Lower leg skin (tissue), 4 donors: Measurements from ENCODE around the gene SMPDL3B. TPM values are rescaled to one million over a fixed set of nuclear protein-coding genes. Genes with fewer than 3 reads are reported as not detected.

Experiments used
- DNase-seq, 2 donors: peaks; one replicate each; pipeline ENCODE4 v3.0.0-alpha.2; 2019; ENCODE audit warnings: low spot score in 2 of 2
- H3K4me3 ChIP-seq: fragments of 200-600 bp; sonication (generic); 2 replicates; pipeline ENCODE4 v1.5.1; 2017; ENCODE audit warnings: mild to moderate bottlenecking, low read depth; ENCODE audit not compliant: poor library complexity, severe bottlenecking
- CTCF ChIP-seq, 3 donors: fragments of 450-650 bp; IDR thresholded peaks; one replicate each; pipeline ENCODE4 v1.5.1; 2016; ENCODE audit warnings: antibody characterized with exemption in 3 of 3, mild to moderate bottlenecking in 3 of 3, moderate library complexity in 2 of 3
- POLR2A ChIP-seq, 2 donors: fragments of 450-650 bp; IDR thresholded peaks; one replicate each; pipeline ENCODE4 v1.6.1; 2016 to 2017; ENCODE audit warnings: antibody characterized with exemption in 2 of 2, mild to moderate bottlenecking in 1 of 2, moderate library complexity in 1 of 2
- WGBS, 2 donors: methylation state at CpG; one replicate each; pipeline ENCODE4 v1.1.5; 2018; 5-methylcytosine and 5-hydroxymethylcytosine counted together
- intact Hi-C: fragments of 100-400 bp; cut with DNase I; formaldehyde crosslinking; loops from one replicate; pipeline ENCODE4 v1.15.0; 2023; ENCODE audit warnings: low total_unique reads
- total RNA-seq, 4 donors: library from RNA; depleted of rRNA; stranded (reverse); fragments of >200 nt; gene quantifications; one replicate each; pipeline ENCODE4 v1.1.0, GENCODE V29; 2016

The SMPDL3B gene
- total RNA-seq, 4 donors from 2014 or later, result 0.55 to 3.5 (median 2.1) TPM

DNA sequence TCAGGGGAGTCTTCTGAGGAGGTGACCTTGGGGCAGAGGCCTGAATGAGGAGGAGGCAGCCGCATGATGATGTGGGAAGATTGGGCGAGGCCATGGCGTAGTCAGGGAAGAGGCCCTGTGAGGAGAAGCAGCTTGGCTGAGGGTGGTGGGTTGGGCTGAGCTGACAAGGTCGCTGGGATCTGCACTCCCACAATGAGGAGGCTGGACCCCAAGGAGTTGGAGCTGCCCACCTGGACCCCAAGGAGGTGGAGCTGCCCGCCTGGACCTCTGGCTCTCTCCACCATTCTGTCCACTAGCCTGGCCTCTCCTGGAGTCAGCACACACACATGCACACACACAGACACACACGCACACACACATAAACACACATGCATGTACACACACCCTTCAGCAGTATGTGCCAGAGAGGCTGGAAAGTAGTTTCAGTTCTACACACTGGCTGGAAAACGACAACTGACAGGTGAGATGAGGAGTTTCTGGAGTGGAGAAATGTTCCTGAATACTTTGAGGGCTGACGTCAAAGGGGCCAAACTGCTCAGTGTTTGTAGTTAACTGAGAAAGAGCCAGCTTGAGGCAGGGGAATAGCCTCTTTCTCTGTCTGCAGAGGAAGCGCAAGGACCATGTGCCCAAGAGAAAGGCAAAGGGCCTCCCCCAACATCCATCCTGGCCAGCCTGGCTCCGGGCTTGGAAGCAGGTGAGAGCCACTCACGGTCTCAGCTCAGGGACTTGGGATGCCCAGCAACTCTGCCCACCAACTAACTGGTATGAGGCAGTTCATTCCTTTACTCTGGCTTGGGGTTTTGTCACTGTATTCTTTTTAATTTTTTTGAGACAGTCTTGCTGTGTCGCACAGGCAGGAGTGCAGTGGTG is 7.1 kb downstream of the SMPDL3B start:
- intact Hi-C loops, result no loop called here
- TF ChIP-seq CTCF (IDR thresholded peaks at IDR 0.05) (no peak), POLR2A (IDR thresholded peaks at IDR 0.05) (no peak)
- no peak overlapping the region for H3K4me3 ChIP-seq
- DNase-seq, result no peak
- 78 to 81% methylated on average over 12 of the region's 12 CpGs for WGBS, 2 donors

GRCh38 chr1:27945020-27945419 is 10.2 kb downstream of the SMPDL3B start:
- no peak overlapping the region for H3K4me3 ChIP-seq
- DNase-seq, result no peak
- intact Hi-C loops, result no loop called here
- 86 to 92% methylated on average over 4 to 5 of the region's 5 CpGs for WGBS, 2 donors
- no peak for TF ChIP-seq CTCF (IDR thresholded peaks at IDR 0.05)
- no peak for TF ChIP-seq POLR2A (IDR thresholded peaks at IDR 0.05)

- no peak overlapping the region for H3K4me3 ChIP-seq
- 84 to 91% methylated on average over 8 of the region's 8 CpGs for WGBS, 2 donors
- intact Hi-C loops, result no loop called here
- TF ChIP-seq POLR2A (IDR thresholded peaks at IDR 0.05), result no peak
- no peak for TF ChIP-seq CTCF (IDR thresholded peaks at IDR 0.05)
- no peak for DNase-seq
Measured at GRCh38 chr1:27949027-27949426, 14.2 kb downstream of the SMPDL3B start.

GRCh38 chr1:27951396-27951795 is 16.6 kb downstream of the SMPDL3B start:
- no peak for DNase-seq
- intact Hi-C loops, result no loop called here
- 48 to 61% methylated on average over 3 of the region's 3 CpGs for WGBS, 2 donors

DNA sequence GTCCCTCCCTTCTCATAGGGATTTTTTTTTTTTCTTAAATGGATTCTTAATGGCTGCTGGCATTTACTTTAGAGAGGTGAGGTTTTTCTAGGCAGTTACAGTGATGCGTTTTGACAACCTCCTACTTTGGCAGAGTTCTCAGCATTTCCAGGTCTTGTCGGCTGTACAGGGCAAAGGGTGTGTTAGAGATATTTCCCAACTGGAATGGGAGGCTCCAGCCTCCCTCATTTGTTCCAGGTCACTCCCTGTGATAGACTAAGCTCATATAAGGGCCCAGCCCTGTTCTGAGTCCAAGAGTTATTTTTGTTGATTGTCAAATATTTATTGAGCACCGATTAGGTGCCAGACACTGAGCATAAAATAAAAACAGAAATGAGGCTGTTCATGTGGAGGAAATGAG is 17.3 kb downstream of the SMPDL3B start:
- WGBS, 2 donors, result 35 to 44% methylated on average over 3 of the region's 3 CpGs
- TF ChIP-seq CTCF (IDR thresholded peaks at IDR 0.05) (no peak), POLR2A (IDR thresholded peaks at IDR 0.05) (no peak)
- no peak for DNase-seq
- intact Hi-C loops, result no loop called here
- no peak overlapping the region for H3K4me3 ChIP-seq

More at GRCh38 chr1:27951396-27951795, 16.6 kb downstream of the SMPDL3B start:
- no peak overlapping the region for H3K4me3 ChIP-seq
- TF ChIP-seq CTCF (IDR thresholded peaks at IDR 0.05) (no peak), POLR2A (IDR thresholded peaks at IDR 0.05) (no peak)
